Activated naive CD8-positive, alpha-beta T cell (primary cell): ENCODE results near the gene HIVEP3.

Experiments used
- H3K27ac Mint-ChIP-seq: one replicate; pipeline ENCODE4 v1.8.0; 2021; ENCODE audit warnings: mixed read lengths
- H3K27me3 Mint-ChIP-seq: one replicate; pipeline ENCODE4 v1.8.0; 2021; ENCODE audit warnings: mixed read lengths
- H3K36me3 Mint-ChIP-seq: one replicate; pipeline ENCODE4 v1.8.0; 2021; ENCODE audit warnings: mixed read lengths
- H3K4me1 Mint-ChIP-seq: one replicate; pipeline ENCODE4 v1.8.0; 2021; ENCODE audit warnings: low read depth, mixed read lengths
- H3K4me3 Mint-ChIP-seq: one replicate; pipeline ENCODE4 v1.8.0; 2021; ENCODE audit warnings: mild to moderate bottlenecking, mixed read lengths
- H3K9me3 Mint-ChIP-seq: one replicate; pipeline ENCODE4 v1.8.0; 2021; ENCODE audit warnings: low read depth, mixed read lengths

The HIVEP3 gene

GRCh38 chr1:41844255-41844654 lies 74.5 kb downstream of the HIVEP3 start:
- peaks cover 28% of the 10 kb centered on the region for H3K4me1 Mint-ChIP-seq
- no peaks in the 10 kb centered on the region for H3K9me3 Mint-ChIP-seq
- H3K4me3 Mint-ChIP-seq = no peak overlapping the region
- H3K27ac Mint-ChIP-seq = no peak overlapping the region
- peaks cover 7% of the 10 kb centered on the region for H3K36me3 Mint-ChIP-seq
- no peaks in the 10 kb centered on the region for H3K27me3 Mint-ChIP-seq

GRCh38 chr1:41842993-41843755 lies 75.5 kb downstream of the HIVEP3 start:
- no peaks in the 10 kb centered on the region for H3K27me3 Mint-ChIP-seq
- H3K4me1 Mint-ChIP-seq = peaks cover 28% of the 10 kb centered on the region
- no peak overlapping the region for H3K4me3 Mint-ChIP-seq
- H3K27ac Mint-ChIP-seq = no peak overlapping the region
- no peaks in the 10 kb centered on the region for H3K9me3 Mint-ChIP-seq
- peaks cover 5% of the 10 kb centered on the region for H3K36me3 Mint-ChIP-seq

DNA sequence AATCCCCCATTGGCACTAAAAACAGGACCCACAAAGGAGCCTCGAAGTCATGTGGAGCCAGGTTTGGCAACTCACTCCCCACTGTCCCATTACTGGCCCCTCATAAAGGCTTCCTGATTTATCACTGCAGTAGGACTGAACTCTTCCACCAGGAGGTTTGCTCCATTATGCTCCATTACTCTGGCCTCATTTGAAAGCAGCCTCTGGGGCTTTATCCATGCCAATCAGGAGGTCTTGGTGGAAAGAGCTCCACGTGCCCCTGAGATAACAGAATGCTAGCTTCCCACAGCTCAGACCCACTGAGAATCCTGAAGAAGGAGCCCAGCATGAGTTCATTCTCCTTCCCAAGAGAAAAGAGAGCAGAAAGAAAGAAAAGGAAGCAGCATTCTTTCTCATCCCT lies 76.4 kb downstream of the HIVEP3 start:
- Mint-ChIP-seq H3K27me3 (no peaks in the 10 kb centered on the region), H3K4me3 (no peak overlapping the region), H3K27ac (no peak overlapping the region), H3K9me3 (no peaks in the 10 kb centered on the region), H3K36me3 (peaks cover 4% of the 10 kb centered on the region), H3K4me1 (peaks cover 28% of the 10 kb centered on the region)

DNA sequence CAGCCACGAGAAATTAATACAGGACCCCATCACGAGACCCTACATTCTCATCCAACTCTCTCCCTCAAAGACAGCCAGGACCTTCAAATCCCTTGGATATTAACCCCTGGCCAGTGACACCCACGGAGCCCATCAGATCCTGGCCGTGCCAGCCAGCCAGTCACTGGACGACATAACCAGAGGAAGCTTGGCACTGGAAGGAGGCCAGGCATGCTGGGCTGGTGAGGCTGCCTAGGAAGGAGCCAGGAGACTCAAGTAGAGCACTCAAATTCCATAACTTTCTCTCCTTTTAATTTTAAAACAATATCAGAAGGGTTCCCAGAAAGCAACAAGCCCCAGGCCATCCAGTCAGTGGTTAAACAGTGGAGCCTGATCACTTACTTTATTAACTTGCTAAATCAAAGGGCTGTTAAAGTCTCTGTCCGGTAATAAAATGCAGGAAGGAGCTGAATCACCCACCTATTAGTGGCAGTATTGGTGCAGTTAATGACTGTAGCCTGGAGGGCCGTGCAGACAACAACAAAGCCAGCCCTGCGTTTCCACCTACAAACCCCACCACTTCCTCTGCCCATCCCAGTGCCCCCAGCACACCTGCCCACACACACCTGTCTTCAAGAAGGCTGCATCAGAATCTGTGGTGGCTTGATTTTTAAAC lies 78.0 kb downstream of the HIVEP3 start:
- Mint-ChIP-seq H3K4me3 (no peak overlapping the region), H3K27ac (no peak overlapping the region), H3K9me3 (no peaks in the 10 kb centered on the region), H3K36me3 (no peaks in the 10 kb centered on the region), H3K27me3 (no peaks in the 10 kb centered on the region), H3K4me1 (peaks cover 19% of the 10 kb centered on the region)

GRCh38 chr1:41838266-41838665 lies 80.5 kb downstream of the HIVEP3 start:
- peaks cover 12% of the 10 kb centered on the region for H3K4me1 Mint-ChIP-seq
- no peaks in the 10 kb centered on the region for H3K36me3 Mint-ChIP-seq
- H3K9me3 Mint-ChIP-seq = no peaks in the 10 kb centered on the region
- no peak overlapping the region for H3K27ac Mint-ChIP-seq
- H3K27me3 Mint-ChIP-seq = no peaks in the 10 kb centered on the region
- no peak overlapping the region for H3K4me3 Mint-ChIP-seq

GRCh38 chr1:41837691-41838090 lies 81.0 kb downstream of the HIVEP3 start:
- Mint-ChIP-seq H3K27ac (no peak overlapping the region), H3K9me3 (no peaks in the 10 kb centered on the region), H3K4me3 (no peak overlapping the region), H3K36me3 (no peaks in the 10 kb centered on the region), H3K4me1 (peaks cover 9% of the 10 kb centered on the region), H3K27me3 (no peaks in the 10 kb centered on the region)

- H3K4me3 Mint-ChIP-seq = no peak overlapping the region
- H3K36me3 Mint-ChIP-seq = no peaks in the 10 kb centered on the region
- H3K27me3 Mint-ChIP-seq = no peaks in the 10 kb centered on the region
- no peaks in the 10 kb centered on the region for H3K4me1 Mint-ChIP-seq
- H3K27ac Mint-ChIP-seq = no peak overlapping the region
- no peaks in the 10 kb centered on the region for H3K9me3 Mint-ChIP-seq
Observed at GRCh38 chr1:41835485-41835884, 83.2 kb downstream of the HIVEP3 start.

DNA sequence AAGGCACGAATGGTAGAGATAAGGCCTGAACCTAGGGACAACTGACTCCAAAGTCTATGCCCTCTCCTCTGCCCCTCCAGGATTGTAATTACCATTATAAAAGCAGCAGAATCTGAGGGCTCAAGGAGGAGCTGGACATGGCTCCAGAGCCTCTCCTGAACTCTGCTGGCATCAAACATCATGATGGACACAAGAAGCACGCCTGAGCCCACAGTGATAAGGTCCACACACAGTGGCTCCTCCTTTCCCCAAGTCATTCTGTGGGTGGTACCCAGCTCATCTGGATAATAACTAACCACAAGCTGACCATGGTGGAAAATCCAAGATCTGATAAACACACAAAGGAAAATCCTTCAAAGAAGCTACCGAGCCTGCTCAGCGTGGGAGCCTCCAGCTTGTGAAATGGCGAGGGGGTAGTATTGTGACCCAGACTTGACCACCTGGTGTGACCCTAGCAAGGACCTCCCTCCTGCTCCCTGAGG lies 85.2 kb downstream of the HIVEP3 start:
- Mint-ChIP-seq H3K4me3 (no peak overlapping the region), H3K4me1 (no peaks in the 10 kb centered on the region), H3K36me3 (no peaks in the 10 kb centered on the region), H3K9me3 (no peaks in the 10 kb centered on the region), H3K27ac (no peak overlapping the region), H3K27me3 (no peaks in the 10 kb centered on the region)

- H3K4me1 Mint-ChIP-seq = no peaks in the 10 kb centered on the region
- H3K36me3 Mint-ChIP-seq = no peaks in the 10 kb centered on the region
- no peak overlapping the region for H3K27ac Mint-ChIP-seq
- no peak overlapping the region for H3K4me3 Mint-ChIP-seq
- no peaks in the 10 kb centered on the region for H3K27me3 Mint-ChIP-seq
- no peaks in the 10 kb centered on the region for H3K9me3 Mint-ChIP-seq
Observed at GRCh38 chr1:41830726-41831125, 88.0 kb downstream of the HIVEP3 start.

- no peaks in the 10 kb centered on the region for H3K36me3 Mint-ChIP-seq
- no peaks in the 10 kb centered on the region for H3K27me3 Mint-ChIP-seq
- H3K4me1 Mint-ChIP-seq = no peaks in the 10 kb centered on the region
- H3K9me3 Mint-ChIP-seq = no peaks in the 10 kb centered on the region
- H3K27ac Mint-ChIP-seq = no peak overlapping the region
- no peak overlapping the region for H3K4me3 Mint-ChIP-seq
Observed at GRCh38 chr1:41827991-41828570, 90.6 kb downstream of the HIVEP3 start.

DNA sequence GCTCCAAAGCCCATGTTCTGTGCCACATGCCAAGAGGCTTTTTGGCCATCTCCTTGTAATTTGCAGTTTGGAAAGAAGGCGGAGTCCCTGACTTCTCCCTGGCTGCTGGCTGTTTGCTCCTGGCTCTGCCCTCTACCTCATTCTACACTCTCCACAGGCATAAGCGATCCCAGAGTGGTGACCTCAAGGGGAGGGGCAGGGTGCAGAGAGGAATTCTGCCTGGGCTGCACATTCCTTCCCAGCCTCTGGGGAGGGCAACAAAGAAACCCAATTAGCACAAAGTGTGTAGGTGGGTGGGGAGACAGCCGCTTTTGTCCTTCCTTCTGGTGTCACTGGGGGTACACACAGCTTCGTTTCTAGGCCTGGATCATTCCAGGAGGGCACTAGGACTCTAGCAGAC lies 95.3 kb downstream of the HIVEP3 start:
- Mint-ChIP-seq H3K36me3 (no peaks in the 10 kb centered on the region), H3K27ac (no peak overlapping the region), H3K4me1 (peaks cover 6% of the 10 kb centered on the region), H3K27me3 (no peaks in the 10 kb centered on the region), H3K9me3 (no peaks in the 10 kb centered on the region), H3K4me3 (no peak overlapping the region)

- no peaks in the 10 kb centered on the region for H3K27me3 Mint-ChIP-seq
- H3K4me1 Mint-ChIP-seq = peaks cover 6% of the 10 kb centered on the region
- no peaks in the 10 kb centered on the region for H3K9me3 Mint-ChIP-seq
Observed at GRCh38 chr1:41822866-41823265, 95.9 kb downstream of the HIVEP3 start.

GRCh38 chr1:41819843-41820242 lies 98.9 kb downstream of the HIVEP3 start:
- no peak overlapping the region for H3K27ac Mint-ChIP-seq
- H3K4me1 Mint-ChIP-seq = peaks cover 6% of the 10 kb centered on the region
- H3K4me3 Mint-ChIP-seq = no peak overlapping the region
- no peaks in the 10 kb centered on the region for H3K36me3 Mint-ChIP-seq
- H3K27me3 Mint-ChIP-seq = no peaks in the 10 kb centered on the region
- H3K9me3 Mint-ChIP-seq = no peaks in the 10 kb centered on the region

More at GRCh38 chr1:41822866-41823265, 95.9 kb downstream of the HIVEP3 start:
- Mint-ChIP-seq H3K36me3 (no peaks in the 10 kb centered on the region), H3K27ac (no peak overlapping the region), H3K4me3 (no peak overlapping the region)

- no peak overlapping the region for H3K27ac Mint-ChIP-seq
- H3K27me3 Mint-ChIP-seq = no peaks in the 10 kb centered on the region
- H3K4me1 Mint-ChIP-seq = peaks cover 6% of the 10 kb centered on the region
- no peak overlapping the region for H3K4me3 Mint-ChIP-seq
- no peaks in the 10 kb centered on the region for H3K36me3 Mint-ChIP-seq
- H3K9me3 Mint-ChIP-seq = no peaks in the 10 kb centered on the region
Observed at GRCh38 chr1:41819069-41819468, 99.7 kb downstream of the HIVEP3 start.

GRCh38 chr1:41816061-41816460 lies 102.7 kb downstream of the HIVEP3 start:
- no peak overlapping the region for H3K4me3 Mint-ChIP-seq
- peaks cover 17% of the 10 kb centered on the region for H3K4me1 Mint-ChIP-seq
- no peaks in the 10 kb centered on the region for H3K36me3 Mint-ChIP-seq
- no peaks in the 10 kb centered on the region for H3K9me3 Mint-ChIP-seq
- H3K27me3 Mint-ChIP-seq = no peaks in the 10 kb centered on the region
- no peak overlapping the region for H3K27ac Mint-ChIP-seq
